ENCODE measurements around the gene ASPHD1. TPM values are rescaled to one million over a fixed set of nuclear protein-coding genes. Genes with fewer than 3 reads are reported as not detected.
"Not testable (repeated sequence)": the region's sequence is repeated elsewhere in the genome, so short reads cannot be mapped to it uniquely, and the experiment has no call there.

Gene ASPHD1
- total and polyA plus RNA-seq, 9 donors, result 0.09 to 1.6 (median 0.55) TPM

DNA sequence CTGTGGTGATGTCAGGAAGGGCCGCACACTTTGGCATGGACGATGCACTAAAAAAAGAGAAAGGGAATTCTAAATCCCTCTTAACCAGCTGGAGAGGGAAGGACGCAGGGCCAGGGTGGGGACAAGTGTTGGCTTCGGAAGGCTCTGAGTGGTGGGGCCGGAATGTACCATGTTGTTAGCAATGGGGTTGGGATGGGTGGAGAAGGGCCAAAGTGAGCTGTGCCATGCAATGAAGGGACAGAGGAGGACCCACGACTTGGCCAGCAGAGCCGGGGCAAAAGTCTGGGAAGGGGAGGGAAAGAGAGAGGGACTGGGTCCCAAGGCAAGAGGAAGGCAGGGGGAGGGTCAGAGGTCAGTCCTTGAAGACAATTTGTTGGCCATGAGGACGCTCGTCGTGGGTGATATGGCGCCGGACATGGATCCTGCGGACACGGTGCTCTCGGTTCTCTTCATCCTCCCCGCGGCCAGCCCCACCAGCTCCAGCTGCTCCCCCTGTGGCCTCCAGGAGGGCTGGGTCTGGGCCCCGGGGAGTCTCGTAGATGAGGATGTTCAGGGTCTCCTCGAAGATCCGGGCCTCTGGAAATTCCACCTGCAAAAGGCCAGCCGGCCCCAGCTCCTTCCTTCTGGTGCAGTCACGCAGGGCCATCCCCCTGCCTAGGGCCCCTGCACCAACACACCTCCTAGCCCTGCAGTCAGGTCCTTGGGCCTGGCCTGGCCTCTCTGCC lies 6.4 kb downstream of the ASPHD1 start:
- no peak for DNase-seq
- no peaks in the 10 kb centered on the region for H3K36me3 ChIP-seq (ENCODE audit: control insufficient read depth, insufficient read depth, low read length)
- no peak overlapping the region for H3K4me3 ChIP-seq (ENCODE audit: low read length)
- WGBS (ENCODE audit: insufficient coverage), result 83% methylated on average over 20 of the region's 23 CpGs
- no peaks in the 10 kb centered on the region for H3K9me3 ChIP-seq (replicated peaks; ENCODE audit: control insufficient read depth, low read depth, low read length)
- H3K27ac ChIP-seq (ENCODE audit: low read length), result no peak overlapping the region
- peaks cover 5% of the 10 kb centered on the region for H3K27me3 ChIP-seq (ENCODE audit: control insufficient read depth, insufficient read depth, low read length)
- H3K4me1 ChIP-seq (ENCODE audit: control insufficient read depth, insufficient read depth, low read length), result no peaks in the 10 kb centered on the region

- H3K27ac ChIP-seq (ENCODE audit: low read length), result no peak overlapping the region
- no peak for DNase-seq
- no peaks in the 10 kb centered on the region for H3K4me1 ChIP-seq (ENCODE audit: control insufficient read depth, insufficient read depth, low read length)
- 33% methylated on average over 1 of the region's 2 CpGs for WGBS (ENCODE audit: insufficient coverage)
- no peaks in the 10 kb centered on the region for H3K27me3 ChIP-seq (ENCODE audit: control insufficient read depth, insufficient read depth, low read length)
- no peaks in the 10 kb centered on the region for H3K9me3 ChIP-seq (replicated peaks; ENCODE audit: control insufficient read depth, low read depth, low read length)
- no peaks in the 10 kb centered on the region for H3K36me3 ChIP-seq (ENCODE audit: control insufficient read depth, insufficient read depth, low read length)
- H3K4me3 ChIP-seq (ENCODE audit: low read length), result no peak overlapping the region
Observed at GRCh38 chr16:29907973-29908372, 7.7 kb downstream of the ASPHD1 start.

DNA sequence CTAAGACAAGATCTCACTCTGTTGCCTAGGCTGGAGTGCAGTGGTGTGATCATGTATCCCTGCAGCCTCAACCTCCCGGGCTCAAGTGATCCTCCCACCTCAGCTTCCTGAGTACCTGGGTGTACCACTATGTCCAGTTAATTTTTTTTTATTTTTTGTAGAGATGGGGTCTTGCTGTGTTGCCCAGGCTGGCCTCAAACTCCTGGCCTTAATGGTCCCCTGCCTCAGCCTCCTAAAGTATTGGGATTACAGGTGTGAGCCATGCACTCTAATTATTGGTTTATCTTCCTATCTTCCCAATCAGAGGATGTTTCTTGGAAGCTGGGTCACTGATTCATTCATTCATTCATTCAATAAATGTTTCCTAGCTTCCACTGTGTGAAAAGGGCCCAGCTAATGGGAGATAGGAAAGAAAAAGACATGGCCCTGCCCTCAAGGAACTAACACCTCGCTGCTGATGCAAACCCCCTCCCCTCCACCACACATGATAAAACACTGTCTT lies 8.5 kb downstream of the ASPHD1 start:
- H3K27ac ChIP-seq (ENCODE audit: low read length), result no peak overlapping the region
- no peak for DNase-seq
- no peaks in the 10 kb centered on the region for H3K4me1 ChIP-seq (ENCODE audit: control insufficient read depth, insufficient read depth, low read length)
- no CpG with 5 or more reads among the region's 2 CpGs for WGBS (ENCODE audit: insufficient coverage)
- H3K4me3 ChIP-seq (ENCODE audit: low read length), result no peak overlapping the region
- no peaks in the 10 kb centered on the region for H3K36me3 ChIP-seq (ENCODE audit: control insufficient read depth, insufficient read depth, low read length)
- no peaks in the 10 kb centered on the region for H3K9me3 ChIP-seq (replicated peaks; ENCODE audit: control insufficient read depth, low read depth, low read length)
- H3K27me3 ChIP-seq (ENCODE audit: control insufficient read depth, insufficient read depth, low read length), result no peaks in the 10 kb centered on the region

DNA sequence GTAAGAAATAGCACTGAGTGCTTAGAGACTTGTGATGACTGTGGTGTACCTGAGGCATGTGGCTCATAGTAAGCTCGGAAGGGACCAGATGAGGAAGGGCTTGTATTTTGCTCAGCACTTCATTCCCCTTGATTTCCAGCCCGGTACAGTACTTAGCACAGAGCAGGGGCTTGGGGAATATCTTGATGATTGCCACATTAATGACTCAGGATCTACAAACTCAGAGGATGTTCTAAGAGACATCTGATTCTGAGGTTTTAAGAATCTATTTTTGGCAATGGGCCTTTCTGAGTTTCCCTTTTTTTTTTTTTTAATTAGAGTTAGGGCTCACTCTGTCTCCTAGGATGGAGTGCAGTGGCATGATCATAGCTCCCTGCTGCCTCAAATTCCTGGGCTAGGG lies 9.1 kb downstream of the ASPHD1 start:
- no peaks in the 10 kb centered on the region for H3K4me1 ChIP-seq (ENCODE audit: control insufficient read depth, insufficient read depth, low read length)
- H3K36me3 ChIP-seq (ENCODE audit: control insufficient read depth, insufficient read depth, low read length), result peaks cover 4% of the 10 kb centered on the region
- H3K9me3 ChIP-seq (replicated peaks; ENCODE audit: control insufficient read depth, low read depth, low read length), result no peaks in the 10 kb centered on the region
- no peak overlapping the region for H3K4me3 ChIP-seq (ENCODE audit: low read length)
- no peak overlapping the region for H3K27ac ChIP-seq (ENCODE audit: low read length)
- 50% methylated on average over 1 of the region's 2 CpGs for WGBS (ENCODE audit: insufficient coverage)
- DNase-seq, result no peak
- no peaks in the 10 kb centered on the region for H3K27me3 ChIP-seq (ENCODE audit: control insufficient read depth, insufficient read depth, low read length)

DNA sequence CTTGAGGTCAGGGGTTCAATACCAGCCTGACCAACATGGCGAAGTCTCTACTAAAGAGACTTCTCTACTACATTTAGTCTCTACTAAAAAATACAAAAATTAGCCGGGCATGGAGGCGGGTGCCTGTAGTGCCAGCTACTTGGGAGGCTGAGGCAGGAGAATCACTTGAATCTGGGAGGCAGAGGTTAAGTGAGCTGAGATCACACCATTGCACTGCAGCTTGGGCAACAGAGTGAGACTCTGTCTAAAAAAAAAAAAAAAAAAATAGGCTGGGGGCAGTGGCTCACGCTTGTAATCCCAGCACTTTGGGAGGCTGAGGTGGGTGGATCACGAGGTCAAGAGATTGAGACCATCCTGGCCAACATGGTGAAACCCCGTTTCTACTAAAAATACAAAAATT lies 9.6 kb downstream of the ASPHD1 start:
- not testable (repeated sequence) for H3K36me3 ChIP-seq (ENCODE audit: control insufficient read depth, insufficient read depth, low read length); H3K27me3 ChIP-seq (ENCODE audit: control insufficient read depth, insufficient read depth, low read length); H3K9me3 ChIP-seq (replicated peaks; ENCODE audit: control insufficient read depth, low read depth, low read length); DNase-seq; H3K27ac ChIP-seq (ENCODE audit: low read length); H3K4me3 ChIP-seq (ENCODE audit: low read length); H3K4me1 ChIP-seq (ENCODE audit: control insufficient read depth, insufficient read depth, low read length)
- no CpG with 5 or more reads among the region's 6 CpGs for WGBS (ENCODE audit: insufficient coverage)

DNA sequence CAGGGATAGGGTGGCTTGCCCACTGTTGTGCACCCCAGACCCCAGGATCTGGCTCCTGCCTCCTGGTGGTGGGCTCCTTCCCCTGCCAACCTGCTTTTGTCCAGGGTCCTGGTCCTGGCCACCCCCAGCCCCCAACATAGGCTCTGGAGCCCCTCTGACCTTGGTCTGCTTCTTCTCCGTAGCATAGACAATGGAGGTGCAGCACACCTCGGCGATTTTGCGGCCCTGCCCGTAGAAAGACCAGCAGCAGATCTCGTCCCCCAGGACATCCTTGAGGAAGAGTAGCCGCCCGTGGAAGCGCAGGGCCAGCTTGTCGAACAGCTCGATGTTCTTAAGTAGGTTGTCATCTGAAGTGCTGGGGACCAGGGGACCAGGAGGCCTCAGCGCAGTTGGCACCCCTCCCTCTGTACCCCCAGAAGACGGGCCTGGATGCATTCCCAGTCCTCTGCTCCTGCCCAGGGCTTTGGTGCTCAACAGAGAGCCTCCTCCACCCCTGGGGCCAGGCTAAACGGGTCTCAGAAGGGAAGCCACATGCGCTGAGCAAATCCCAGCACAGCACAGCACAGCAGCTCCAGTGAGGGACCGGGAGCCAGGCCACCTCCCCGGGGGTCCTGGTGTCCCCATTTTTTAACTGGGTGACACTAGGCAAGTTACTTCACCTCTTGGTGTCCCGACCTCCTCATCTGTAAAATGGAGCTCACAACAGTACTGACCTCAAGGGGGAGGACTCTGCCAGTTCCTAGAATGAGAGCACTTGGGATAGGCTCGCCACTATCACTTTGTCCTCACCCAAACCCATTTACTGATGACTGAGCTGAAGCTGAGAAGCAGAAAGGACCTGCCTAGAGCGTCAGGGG lies 10.8 kb downstream of the ASPHD1 start:
- Histone ChIP-seq H3K4me3 (ENCODE audit: low read length) (no peak overlapping the region), H3K4me1 (ENCODE audit: control insufficient read depth, insufficient read depth, low read length) (no peaks in the 10 kb centered on the region), H3K27ac (ENCODE audit: low read length) (no peak overlapping the region), H3K9me3 (replicated peaks; ENCODE audit: control insufficient read depth, low read depth, low read length) (no peaks in the 10 kb centered on the region), H3K27me3 (ENCODE audit: control insufficient read depth, insufficient read depth, low read length) (no peaks in the 10 kb centered on the region), H3K36me3 (ENCODE audit: control insufficient read depth, insufficient read depth, low read length) (peaks cover 7% of the 10 kb centered on the region)
- DNase-seq, result no peak
- 86% methylated on average over 19 of the region's 20 CpGs for WGBS (ENCODE audit: insufficient coverage)

GRCh38 chr16:29911676-29912010 lies 11.4 kb downstream of the ASPHD1 start:
- H3K9me3 ChIP-seq (replicated peaks; ENCODE audit: control insufficient read depth, low read depth, low read length), result no peaks in the 10 kb centered on the region
- no peaks in the 10 kb centered on the region for H3K4me1 ChIP-seq (ENCODE audit: control insufficient read depth, insufficient read depth, low read length)
- peaks cover 8% of the 10 kb centered on the region for H3K36me3 ChIP-seq (ENCODE audit: control insufficient read depth, insufficient read depth, low read length)
- 67% methylated on average over 15 of the region's 15 CpGs for WGBS (ENCODE audit: insufficient coverage)
- DNase-seq, result no peak
- H3K4me3 ChIP-seq (ENCODE audit: low read length), result no peak overlapping the region
- no peaks in the 10 kb centered on the region for H3K27me3 ChIP-seq (ENCODE audit: control insufficient read depth, insufficient read depth, low read length)
- no peak overlapping the region for H3K27ac ChIP-seq (ENCODE audit: low read length)

- Histone ChIP-seq H3K9me3 (replicated peaks; ENCODE audit: control insufficient read depth, low read depth, low read length) (no peaks in the 10 kb centered on the region), H3K4me1 (ENCODE audit: control insufficient read depth, insufficient read depth, low read length) (no peaks in the 10 kb centered on the region), H3K27me3 (ENCODE audit: control insufficient read depth, insufficient read depth, low read length) (no peaks in the 10 kb centered on the region), H3K27ac (ENCODE audit: low read length) (no peak overlapping the region), H3K36me3 (ENCODE audit: control insufficient read depth, insufficient read depth, low read length) (peaks cover 12% of the 10 kb centered on the region), H3K4me3 (ENCODE audit: low read length) (no peak overlapping the region)
- no peak for DNase-seq
- WGBS (ENCODE audit: insufficient coverage), result 80% methylated on average over 9 of the region's 11 CpGs
Observed at GRCh38 chr16:29912087-29912486, 11.8 kb downstream of the ASPHD1 start.

GRCh38 chr16:29913514-29913913 lies 13.2 kb downstream of the ASPHD1 start:
- Histone ChIP-seq H3K27me3 (ENCODE audit: control insufficient read depth, insufficient read depth, low read length) (no peaks in the 10 kb centered on the region), H3K4me1 (ENCODE audit: control insufficient read depth, insufficient read depth, low read length) (no peaks in the 10 kb centered on the region), H3K36me3 (ENCODE audit: control insufficient read depth, insufficient read depth, low read length) (peaks cover 13% of the 10 kb centered on the region), H3K27ac (ENCODE audit: low read length) (no peak overlapping the region), H3K4me3 (ENCODE audit: low read length) (no peak overlapping the region), H3K9me3 (replicated peaks; ENCODE audit: control insufficient read depth, low read depth, low read length) (no peaks in the 10 kb centered on the region)
- DNase-seq, result no peak
- 93% methylated on average over 4 of the region's 8 CpGs for WGBS (ENCODE audit: insufficient coverage)

GRCh38 chr16:29915590-29916247 lies 15.4 kb downstream of the ASPHD1 start:
- H3K27ac ChIP-seq (ENCODE audit: low read length), result no peak overlapping the region
- H3K36me3 ChIP-seq (ENCODE audit: control insufficient read depth, insufficient read depth, low read length), result peaks cover 16% of the 10 kb centered on the region
- DNase-seq, result no peak
- no peaks in the 10 kb centered on the region for H3K4me1 ChIP-seq (ENCODE audit: control insufficient read depth, insufficient read depth, low read length)
- H3K9me3 ChIP-seq (replicated peaks; ENCODE audit: control insufficient read depth, low read depth, low read length), result no peaks in the 10 kb centered on the region
- no peaks in the 10 kb centered on the region for H3K27me3 ChIP-seq (ENCODE audit: control insufficient read depth, insufficient read depth, low read length)
- WGBS (ENCODE audit: insufficient coverage), result 81% methylated on average over 2 of the region's 6 CpGs
- H3K4me3 ChIP-seq (ENCODE audit: low read length), result no peak overlapping the region
